VCaP (cell line): ENCODE results near the gene IFNGR2.

ENCODE experiments used
- H3K27ac ChIP-seq: fragments of 450-650 bp; 2 replicates; pipeline ENCODE4 v1.5.1; 2017
- CTCF ChIP-seq: fragments of 450-650 bp; conservative IDR thresholded peaks from 2 replicates; pipeline ENCODE4 v1.5.1; 2017; ENCODE audit warnings: mild to moderate bottlenecking, moderate library complexity

Gene IFNGR2

GRCh38 chr21:33403128-33403785 lies at the start of gene IFNGR2:
Gene IFNGR2 (plus strand): TSS chr21:33403413. CDS start chr21:33403544, 131 bp downstream.
- no peak for TF ChIP-seq CTCF
- peak within 1 kb of the TSS; percentile 99 for H3K27ac ChIP-seq

GRCh38 chr21:33355355-33355754 lies 47.9 kb upstream of the IFNGR2 start:
- no peak overlapping the region for H3K27ac ChIP-seq
- no peak for TF ChIP-seq CTCF

GRCh38 chr21:33355996-33356395 lies 47.2 kb upstream of the IFNGR2 start:
- no peak for TF ChIP-seq CTCF
- no peak overlapping the region for H3K27ac ChIP-seq

GRCh38 chr21:33357177-33357576 lies 46.0 kb upstream of the IFNGR2 start:
- no peak overlapping the region for H3K27ac ChIP-seq
- TF ChIP-seq CTCF = no peak

- no peak overlapping the region; the same call in 1 of the 2 replicates for H3K27ac ChIP-seq
- TF ChIP-seq CTCF = no peak
Observed at GRCh38 chr21:33359446-33359845, 43.8 kb upstream of the IFNGR2 start.

- no peak for TF ChIP-seq CTCF
- peak overlapping the region; percentile 78 for H3K27ac ChIP-seq
Observed at GRCh38 chr21:33360281-33360680, 42.9 kb upstream of the IFNGR2 start.

- TF ChIP-seq CTCF = peak; percentile 99
- peak overlapping the region; percentile 78 for H3K27ac ChIP-seq
Observed at GRCh38 chr21:33360881-33361602, 42.2 kb upstream of the IFNGR2 start.
